CD4-positive, alpha-beta T cell (primary cell): ENCODE results near the gene OVCA2. TPM values are rescaled to one million over a fixed set of nuclear protein-coding genes. Genes with fewer than 3 reads are reported as not detected.

Source experiments
- ATAC-seq: fragments of 200-7000 bp; cut with Tn5 transposase; one replicate; pipeline ENCODE4 v1.10.0; 2022; ENCODE audit warnings: mild to moderate bottlenecking; ENCODE audit not compliant: poor library complexity
- CTCF ChIA-PET: fragments of 350-600 bp; sonication (Branson Sonifier 250); formaldehyde crosslinking; loops from one replicate; lab custom pipeline; 2021; ENCODE audit warnings: antibody characterized with exemption, inconsistent platforms; lab: Charles Lee
- POLR2A ChIA-PET: fragments of 350-600 bp; sonication (Branson Sonifier 250); formaldehyde crosslinking; loops from one replicate; lab custom pipeline; 2021; ENCODE audit warnings: antibody characterized with exemption, inconsistent platforms; lab: Charles Lee
- DNase-seq, 14 experiments: peaks; one replicate each; pipeline ENCODE4 v3.0.0-alpha.2; 2013 to 2020; ENCODE audit warnings: mixed read lengths in 2 of 14
- H3K27ac ChIP-seq, 2 donors: one replicate each; pipeline versions ENCODE4 v1.5.1 to v1.7.0; 2013; ENCODE audit warnings: low read length in 2 of 2, low read depth in 1 of 2, mild to moderate bottlenecking in 1 of 2
- H3K27me3 ChIP-seq, 2 experiments: 1 replicate in 1 of 2; 2 replicates in 1 of 2; pipeline versions ENCODE4 v1.6.1 to v1.7.0; 2013; ENCODE audit warnings: low read length in 2 of 2, control low read depth in 1 of 2, mild to moderate bottlenecking in 1 of 2, moderate library complexity in 1 of 2; ENCODE audit not compliant: insufficient read depth in 2 of 2, control insufficient read depth in 1 of 2
- H3K36me3 ChIP-seq: one replicate; pipeline ENCODE4 v1.6.1; 2013; ENCODE audit warnings: low read length, control low read depth; ENCODE audit not compliant: insufficient read depth
- H3K4me1 ChIP-seq: one replicate; pipeline ENCODE4 v1.6.1; 2013; ENCODE audit warnings: low read length, control low read depth; ENCODE audit not compliant: insufficient read depth
- H3K4me3 ChIP-seq: one replicate; pipeline ENCODE4 v1.5.1; 2013; ENCODE audit warnings: mild to moderate bottlenecking, low read length, moderate library complexity
- H3K9me3 ChIP-seq, 2 experiments: 1 replicate in 1 of 2; 2 replicates in 1 of 2; pipeline versions ENCODE4 v1.6.1 to v1.7.0; 2013; ENCODE audit warnings: low read length in 2 of 2, mild to moderate bottlenecking in 2 of 2, control low read depth in 1 of 2, moderate library complexity in 1 of 2; ENCODE audit not compliant: control insufficient read depth in 1 of 2, insufficient read depth in 1 of 2
- H3K27ac Mint-ChIP-seq: one replicate; pipeline ENCODE4 v1.8.0; 2020; ENCODE audit warnings: mixed read lengths
- H3K27me3 Mint-ChIP-seq: one replicate; pipeline ENCODE4 v1.8.0; 2021; ENCODE audit warnings: mixed read lengths
- H3K36me3 Mint-ChIP-seq: one replicate; pipeline ENCODE4 v1.8.0; 2021; ENCODE audit warnings: low read depth, mixed read lengths
- H3K4me1 Mint-ChIP-seq: one replicate; pipeline ENCODE4 v1.8.0; 2021; ENCODE audit warnings: low read depth, mixed read lengths
- H3K4me3 Mint-ChIP-seq: one replicate; pipeline ENCODE4 v1.8.0; 2020; ENCODE audit warnings: mild to moderate bottlenecking, mixed read lengths
- H3K9me3 Mint-ChIP-seq: one replicate; pipeline ENCODE4 v1.8.0; 2020; ENCODE audit warnings: mixed read lengths
- intact Hi-C, 2 experiments: fragments of 100-400 bp; cut with DNase I in 1 of 2; cut with micrococcal nuclease in 1 of 2; formaldehyde crosslinking; loops; one replicate each; pipeline versions ENCODE4 v1.15.1 to v1.9.0; 2023 to 2025; cut with DNase I, micrococcal nuclease
- total RNA-seq, 174 experiments: library from RNA in 2 of 174; stranded (reverse) in 2 of 174; gene quantifications; one replicate each; pipeline ENCODE4 v1.2.3 and lab custom pipeline; 2021 to 2026
- TF ChIP-seq, protein P1 (sequence below): fragments of 200-600 bp; IDR thresholded peaks from one replicate; pipeline ENCODE4 v1.8.0; 2022; ENCODE audit warnings: antibody characterized with exemption, mild to moderate bottlenecking

OVCA2 gene
- total RNA-seq, 2 experiments from 2014 or later = 34.4 to 35.1 TPM

DNA sequence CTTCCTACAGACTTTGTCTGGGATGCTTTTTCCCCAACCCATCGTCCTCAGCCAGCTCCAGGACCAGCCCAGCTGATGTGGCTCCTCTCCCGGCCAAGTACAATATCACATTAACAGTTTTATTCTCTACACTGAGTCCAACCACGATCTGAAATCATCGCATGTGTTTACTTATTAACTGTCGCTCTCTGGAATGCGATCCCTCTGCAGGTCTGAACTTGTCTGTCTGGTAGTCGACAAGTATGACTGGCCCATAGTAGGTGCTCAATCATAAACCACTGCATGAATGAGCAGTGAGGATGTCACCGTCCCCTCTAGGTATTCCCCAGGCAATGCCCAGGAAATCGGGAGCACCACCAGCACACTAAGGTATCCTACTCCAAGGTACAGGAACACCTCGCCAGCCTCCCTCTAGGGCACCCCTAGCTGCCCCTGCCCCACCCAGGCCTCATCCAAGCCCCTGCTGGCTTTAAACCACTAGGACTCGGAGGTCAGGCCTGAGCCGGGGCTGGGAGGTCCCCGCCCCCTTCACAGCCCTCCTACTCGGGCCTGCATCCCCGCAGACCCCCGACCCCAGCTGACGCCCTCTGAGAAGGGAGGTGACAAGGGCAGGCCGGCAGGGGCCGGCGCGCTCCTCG lies 44.4 kb upstream of the OVCA2 start:
- TF ChIP-seq, protein P1, sequence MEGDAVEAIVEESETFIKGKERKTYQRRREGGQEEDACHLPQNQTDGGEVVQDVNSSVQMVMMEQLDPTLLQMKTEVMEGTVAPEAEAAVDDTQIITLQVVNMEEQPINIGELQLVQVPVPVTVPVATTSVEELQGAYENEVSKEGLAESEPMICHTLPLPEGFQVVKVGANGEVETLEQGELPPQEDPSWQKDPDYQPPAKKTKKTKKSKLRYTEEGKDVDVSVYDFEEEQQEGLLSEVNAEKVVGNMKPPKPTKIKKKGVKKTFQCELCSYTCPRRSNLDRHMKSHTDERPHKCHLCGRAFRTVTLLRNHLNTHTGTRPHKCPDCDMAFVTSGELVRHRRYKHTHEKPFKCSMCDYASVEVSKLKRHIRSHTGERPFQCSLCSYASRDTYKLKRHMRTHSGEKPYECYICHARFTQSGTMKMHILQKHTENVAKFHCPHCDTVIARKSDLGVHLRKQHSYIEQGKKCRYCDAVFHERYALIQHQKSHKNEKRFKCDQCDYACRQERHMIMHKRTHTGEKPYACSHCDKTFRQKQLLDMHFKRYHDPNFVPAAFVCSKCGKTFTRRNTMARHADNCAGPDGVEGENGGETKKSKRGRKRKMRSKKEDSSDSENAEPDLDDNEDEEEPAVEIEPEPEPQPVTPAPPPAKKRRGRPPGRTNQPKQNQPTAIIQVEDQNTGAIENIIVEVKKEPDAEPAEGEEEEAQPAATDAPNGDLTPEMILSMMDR = no peak
- ATAC-seq (no peak), DNase-seq (no peak)
- intact Hi-C loops = no loop called here
- peaks cover 20 to 21% of the 10 kb centered on the region in 2 experiments for H3K27me3 ChIP-seq
- H3K4me3 ChIP-seq = no peak overlapping the region
- ChIA-PET POLR2A (no interaction called here), CTCF (no interaction called here)
- Mint-ChIP-seq H3K36me3 (no peaks in the 10 kb centered on the region), H3K9me3 (no peaks in the 10 kb centered on the region), H3K4me3 (no peak overlapping the region), H3K4me1 (no peaks in the 10 kb centered on the region), H3K27ac (no peak overlapping the region), H3K27me3 (peaks cover 36% of the 10 kb centered on the region)
- no peaks in the 10 kb centered on the region for H3K4me1 ChIP-seq
- no peak overlapping the region for H3K27ac ChIP-seq
- H3K9me3 ChIP-seq = peaks cover 0 to 7% of the 10 kb centered on the region in 2 experiments
- no peaks in the 10 kb centered on the region for H3K36me3 ChIP-seq

GRCh38 chr17:1997927-1998742 lies 43.7 kb upstream of the OVCA2 start:
- ATAC-seq = peak; percentile 24
- Mint-ChIP-seq H3K4me3 (no peak overlapping the region), H3K27me3 (peaks cover 36% of the 10 kb centered on the region), H3K9me3 (no peaks in the 10 kb centered on the region), H3K36me3 (no peaks in the 10 kb centered on the region), H3K27ac (no peak overlapping the region), H3K4me1 (no peaks in the 10 kb centered on the region)
- no peak overlapping the region for H3K4me3 ChIP-seq
- peak in 1 of 14 experiments; percentile 5 for DNase-seq
- intact Hi-C loops = no loop called here
- TF ChIP-seq, protein P1 = no peak
- peaks cover 0 to 7% of the 10 kb centered on the region in 2 experiments for H3K9me3 ChIP-seq
- peaks cover 20 to 21% of the 10 kb centered on the region in 2 experiments for H3K27me3 ChIP-seq
- no peaks in the 10 kb centered on the region for H3K36me3 ChIP-seq
- ChIA-PET CTCF (no interaction called here), POLR2A (interaction anchor here (0.5 kb wide), 1 partner anchor 27 kb away, joined by 3 read pairs; no protein-coding TSS in a partner anchor)
- no peak overlapping the region for H3K27ac ChIP-seq
- no peaks in the 10 kb centered on the region for H3K4me1 ChIP-seq

- H3K27ac Mint-ChIP-seq = no peak overlapping the region
- no peak overlapping the region for H3K27ac ChIP-seq
- POLR2A ChIA-PET = no interaction called here
- H3K36me3 ChIP-seq = no peaks in the 10 kb centered on the region
- H3K9me3 Mint-ChIP-seq = no peaks in the 10 kb centered on the region
- CTCF ChIA-PET = no interaction called here
- no peak overlapping the region for H3K4me3 ChIP-seq
- no peak for DNase-seq
- no peaks in the 10 kb centered on the region for H3K36me3 Mint-ChIP-seq
- H3K9me3 ChIP-seq = peaks cover 0 to 7% of the 10 kb centered on the region in 2 experiments
- H3K4me1 Mint-ChIP-seq = no peaks in the 10 kb centered on the region
- ATAC-seq = no peak
- TF ChIP-seq, protein P1 = no peak
- H3K27me3 ChIP-seq = peaks cover 20 to 21% of the 10 kb centered on the region in 2 experiments
- H3K4me1 ChIP-seq = no peaks in the 10 kb centered on the region
- H3K4me3 Mint-ChIP-seq = peak overlapping the region; percentile 16
- intact Hi-C loops = no loop called here
- peaks cover 33% of the 10 kb centered on the region for H3K27me3 Mint-ChIP-seq
These were observed 42.1 kb upstream of the OVCA2 start for GRCh38 chr17:1999557-2000251.
